GM21723 (cell line): ENCODE measurements around the gene SCAF4.
A peak's percentile ranks its signal among the peaks of the same experiment; 100 is the strongest.
"Not testable (repeated sequence)": the region's sequence is repeated elsewhere in the genome, so short reads cannot be mapped to it uniquely, and the experiment has no call there.

Source experiments
- ATAC-seq: cut with Tn5 transposase; IDR thresholded peaks from one replicate; pipeline ENCODE4 v1.9.1; 2021; ENCODE audit warnings: mild to moderate bottlenecking, moderate library complexity; ENCODE audit not compliant: unreplicated experiment

Gene SCAF4

DNA sequence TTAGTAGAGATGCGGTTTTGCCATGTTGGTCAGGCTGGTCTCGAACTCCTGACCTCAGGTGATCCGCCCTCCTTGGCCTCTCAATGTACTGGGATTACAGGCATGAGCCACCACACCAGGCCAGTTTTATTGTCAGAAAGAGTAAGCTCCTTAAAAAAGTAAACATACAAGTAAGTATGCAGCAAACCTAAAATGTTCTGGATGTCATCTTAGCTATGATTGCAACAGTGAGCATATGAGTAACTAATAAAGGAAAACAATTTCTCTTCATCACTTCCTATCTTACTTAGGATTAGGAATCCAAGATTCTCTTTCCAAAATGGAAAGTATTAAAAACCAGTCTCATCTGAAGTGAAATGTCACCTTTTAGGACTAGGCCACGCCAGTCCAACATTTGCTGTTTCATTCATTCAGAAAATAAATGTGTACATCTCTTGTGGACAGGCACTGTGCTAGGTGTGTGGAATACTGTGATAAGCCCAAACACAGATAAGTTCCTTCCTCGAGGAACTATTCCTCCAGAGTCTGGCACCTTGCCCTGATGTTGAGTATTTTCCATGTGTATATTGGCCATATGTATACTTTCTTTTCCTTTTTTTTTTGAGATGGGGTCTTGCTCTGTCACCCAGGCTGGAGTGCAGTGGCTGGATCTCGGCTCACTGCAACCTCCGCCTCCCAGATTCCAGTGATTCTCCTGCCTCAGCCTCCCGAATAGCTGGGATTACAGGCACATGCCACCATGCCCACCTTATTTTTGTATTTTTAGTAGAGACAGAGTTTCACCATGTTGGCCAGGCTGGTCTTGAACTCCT is 5.9 kb upstream of the SCAF4 start:
- ATAC-seq = not testable (repeated sequence)

DNA sequence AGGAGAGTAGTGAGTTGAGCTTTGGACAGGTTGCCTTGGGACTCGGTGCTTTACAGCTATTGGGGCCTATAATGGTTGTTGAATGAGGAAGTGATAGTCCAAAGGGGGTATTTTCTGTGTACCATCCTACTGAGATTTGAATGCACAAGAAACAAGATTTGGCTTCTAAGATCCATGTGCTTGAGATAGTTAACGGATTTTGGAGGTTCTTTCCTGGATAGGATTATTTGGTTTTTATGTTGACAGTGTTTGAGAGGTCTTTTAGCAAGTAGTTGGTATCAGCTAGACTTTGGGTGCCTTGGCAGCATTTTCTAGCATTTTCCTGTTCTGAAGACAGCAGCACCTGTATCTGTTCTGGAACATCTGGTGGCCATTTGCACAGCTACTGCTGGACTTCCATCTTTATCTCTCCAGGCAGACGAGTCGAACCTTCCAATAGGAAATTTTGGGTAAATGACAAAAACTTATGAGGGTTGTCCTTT is 3.6 kb upstream of the SCAF4 start:
- no peak for ATAC-seq

DNA sequence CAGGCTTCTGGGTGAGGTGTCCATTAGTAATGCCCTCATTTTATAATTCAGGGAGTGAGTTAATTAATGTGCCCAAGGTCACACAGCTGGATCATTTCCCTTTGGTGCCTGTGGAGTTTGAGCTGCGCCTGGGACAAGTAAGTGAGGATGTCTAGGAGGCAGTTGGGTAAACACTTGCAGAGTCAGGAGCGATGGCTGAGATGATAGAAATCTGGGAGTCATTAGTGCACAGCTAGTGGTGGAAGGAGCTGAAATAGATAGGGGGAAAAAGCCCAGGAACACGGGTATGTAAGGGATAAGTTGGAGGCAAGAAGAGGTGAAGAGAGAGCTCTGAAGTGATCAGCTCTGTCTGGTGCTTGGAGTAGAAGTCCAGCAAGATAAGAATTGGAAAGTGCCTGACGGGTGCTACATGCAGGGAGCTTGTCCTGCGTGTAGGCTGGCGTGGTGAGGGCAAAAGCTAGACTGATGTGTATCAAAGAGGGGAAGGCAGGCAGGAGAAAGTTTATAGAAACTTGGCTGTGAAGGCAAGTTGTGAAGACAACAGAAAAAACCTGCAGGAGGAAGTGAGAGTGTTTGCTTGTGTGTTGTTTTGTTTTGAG is 1.7 kb upstream of the SCAF4 start:
- no peak for ATAC-seq

DNA sequence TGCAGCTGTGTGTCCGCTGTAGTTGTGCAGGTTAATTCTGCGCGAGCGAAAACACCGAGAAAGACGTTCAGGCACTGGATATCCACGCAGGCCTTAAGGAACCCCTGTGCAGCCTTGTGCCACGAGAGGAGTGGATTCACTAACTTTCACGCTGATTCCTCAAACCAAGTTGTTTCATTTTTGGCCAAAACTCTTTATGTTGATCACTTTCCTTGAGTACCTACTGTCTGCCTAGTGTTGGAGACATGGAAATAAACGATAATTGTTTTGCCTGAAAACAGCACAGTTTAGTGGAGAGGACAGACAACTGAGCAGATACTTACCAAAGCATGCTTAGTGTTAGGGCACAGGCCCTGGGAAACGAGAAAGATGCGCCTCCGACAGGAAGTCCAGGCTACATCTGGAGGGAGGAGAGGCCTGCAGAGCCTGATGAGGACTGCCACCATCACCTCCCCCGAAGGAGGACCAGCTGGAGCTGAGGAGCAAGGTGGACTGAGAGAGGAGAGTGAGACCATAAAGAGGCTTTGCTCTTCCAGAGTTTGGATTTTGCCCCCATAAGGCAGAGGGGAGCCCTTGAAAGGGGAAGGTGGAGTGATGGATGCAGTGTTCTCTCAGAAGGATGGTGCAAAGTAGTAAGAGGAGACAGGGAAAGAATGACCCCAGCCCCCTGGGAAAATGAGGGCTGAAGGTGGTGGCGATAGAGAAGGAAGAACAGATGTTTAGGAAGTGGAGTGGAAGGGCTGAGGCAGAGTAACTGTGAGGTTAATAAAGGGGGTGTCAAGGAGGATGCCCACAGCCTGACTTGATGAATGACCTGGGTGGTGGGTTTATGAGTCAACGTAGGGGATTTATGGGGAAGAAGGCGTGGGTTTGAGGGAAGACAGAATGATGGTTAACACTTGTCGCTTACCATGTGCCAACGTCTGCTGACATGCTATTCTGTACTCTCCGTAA is 956 bp upstream of the SCAF4 start:
- ATAC-seq = peak; percentile 0

DNA sequence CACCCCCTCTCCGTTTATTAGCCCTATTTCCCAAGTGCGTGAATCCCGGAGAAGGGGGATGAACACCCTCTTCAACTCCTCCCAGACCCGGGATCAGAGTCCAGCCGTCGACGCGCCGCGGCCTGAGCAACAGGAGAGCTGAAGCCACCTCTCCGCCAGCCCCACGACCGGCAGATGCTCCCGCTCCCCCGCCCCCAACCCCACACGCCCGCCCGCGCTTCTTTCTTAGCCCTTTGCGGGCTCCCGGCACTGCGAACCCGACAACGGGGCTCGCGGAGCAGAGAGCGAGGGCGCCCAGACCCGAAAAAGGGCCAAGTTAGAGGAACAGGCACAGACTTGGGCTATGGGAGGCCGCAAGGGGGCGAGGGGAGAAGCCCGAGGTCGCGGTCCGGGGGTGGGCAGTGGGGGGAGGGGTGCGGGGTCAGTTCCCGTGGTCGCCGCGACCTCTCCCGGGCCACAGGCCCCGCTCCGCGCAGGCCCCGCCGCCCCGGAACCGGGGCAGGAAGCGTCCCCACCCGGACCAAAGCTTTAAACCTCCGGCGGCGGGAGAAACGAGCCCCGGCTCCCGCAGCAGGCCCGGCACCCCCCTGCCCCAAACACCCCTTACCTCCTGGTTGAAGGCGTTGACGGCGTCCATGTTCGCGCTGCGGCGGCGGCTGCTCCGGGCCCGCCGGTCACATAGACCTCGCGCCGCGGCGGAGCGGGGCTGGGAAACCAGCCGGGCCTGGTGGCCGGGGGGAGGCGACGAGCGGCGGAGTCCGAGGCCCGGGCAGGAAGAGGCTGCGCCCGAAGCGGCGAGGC is 662 bp downstream of the SCAF4 start:
- peak; percentile 22 for ATAC-seq

DNA sequence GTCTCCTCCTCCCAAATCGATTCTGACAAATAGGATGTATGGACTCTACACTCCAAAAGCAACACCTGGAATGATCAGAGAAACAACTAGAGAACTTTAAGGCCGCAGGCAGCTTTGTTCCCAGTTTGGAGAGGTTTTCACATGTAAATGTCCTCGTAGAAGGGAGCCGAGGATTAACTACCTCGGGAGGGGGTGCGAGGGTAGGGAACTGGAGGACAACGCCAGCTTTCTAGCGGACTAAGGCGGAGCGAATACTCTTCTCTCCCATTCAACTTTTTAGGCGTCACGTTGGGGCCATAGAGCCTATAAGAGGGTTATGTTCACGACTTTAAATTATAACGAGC is 1.2 kb downstream of the SCAF4 start:
- ATAC-seq = peak; percentile 0

DNA sequence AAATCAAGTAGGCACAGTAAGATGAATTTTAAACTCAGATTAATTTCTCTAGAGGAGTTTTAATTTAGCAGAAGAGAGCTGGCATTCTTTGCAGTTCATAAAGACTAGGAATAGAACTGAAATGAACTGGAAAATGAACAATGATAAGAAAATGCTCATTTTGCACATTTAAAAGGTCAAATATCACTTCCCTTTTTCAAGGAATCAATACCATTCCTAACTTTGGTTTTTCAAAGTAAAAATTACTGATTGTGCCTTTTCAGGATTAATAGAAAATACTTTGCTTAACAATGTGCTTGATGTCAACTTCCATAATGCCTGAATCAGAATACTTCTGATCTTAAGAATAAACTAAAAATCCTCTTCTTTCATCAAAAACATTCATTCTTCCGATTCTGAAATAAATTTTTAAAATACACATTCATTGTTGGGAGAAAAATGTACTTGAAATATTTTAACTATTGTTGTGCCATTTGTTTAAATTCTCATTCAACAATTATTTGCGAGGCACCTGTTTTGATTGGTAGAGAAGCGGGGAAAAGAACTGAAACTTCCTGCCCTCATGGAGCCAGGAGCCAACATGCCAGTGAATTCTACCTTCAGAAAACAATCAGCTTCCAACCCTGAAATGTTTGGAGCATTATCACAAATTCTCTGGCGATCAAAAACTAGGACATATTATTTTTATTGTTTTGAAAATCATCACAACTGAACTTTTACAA is 2.1 kb downstream of the SCAF4 start:
- ATAC-seq = no peak

DNA sequence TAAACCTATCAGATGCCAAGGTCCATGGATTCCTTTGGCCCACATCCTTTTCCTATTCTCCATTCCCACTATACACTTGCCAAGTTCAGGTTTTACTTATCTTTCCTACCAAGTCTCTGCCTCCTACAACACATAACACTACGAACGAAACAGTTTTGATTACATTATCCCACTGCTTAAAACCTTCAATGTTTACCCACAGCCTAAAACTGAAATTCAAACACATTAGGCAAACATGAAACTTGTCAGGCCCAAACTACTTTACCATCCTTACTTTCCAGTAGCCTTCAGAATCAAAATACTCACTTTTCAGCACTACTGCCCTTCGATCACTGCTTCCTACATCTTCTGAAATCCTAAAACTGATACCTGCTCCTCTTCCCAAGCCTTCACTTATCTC is 3.0 kb downstream of the SCAF4 start:
- no peak for ATAC-seq

DNA sequence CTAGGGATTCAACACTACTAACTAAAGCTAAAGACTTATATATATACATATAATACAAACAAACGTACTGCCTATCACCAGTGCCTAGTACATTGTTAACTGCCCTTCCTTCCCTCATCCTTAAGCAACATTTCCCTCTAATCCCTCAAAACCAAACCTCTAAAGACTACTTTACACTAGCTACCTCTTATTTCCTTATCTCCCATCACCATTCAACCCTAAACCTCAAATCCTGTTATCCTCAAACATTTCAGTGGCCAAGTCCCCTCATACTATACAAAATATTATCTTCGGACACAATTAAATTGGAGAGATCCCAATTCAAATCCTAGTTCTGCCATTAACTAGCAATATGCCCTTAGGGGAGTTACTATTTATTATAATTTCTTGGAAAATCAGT is 3.7 kb downstream of the SCAF4 start:
- ATAC-seq = no peak

DNA sequence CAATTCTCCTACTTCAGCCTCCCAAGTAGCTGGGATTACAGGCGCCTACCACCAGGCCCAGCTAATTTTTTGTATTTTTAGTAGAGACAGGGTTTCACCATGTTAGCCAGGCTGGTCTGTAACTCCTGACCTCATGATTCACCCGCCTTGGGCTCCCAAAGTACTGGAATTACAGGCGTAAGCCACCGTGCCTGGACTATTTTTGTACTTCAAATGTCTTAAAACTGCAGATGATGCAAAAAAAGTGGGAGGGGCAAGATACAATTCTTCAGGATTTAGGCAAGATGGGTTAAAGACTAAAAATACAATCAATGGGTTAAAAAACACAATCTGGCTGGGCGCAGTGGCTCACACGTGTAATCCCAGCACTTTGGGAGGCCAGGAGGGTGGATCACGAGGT is 4.7 kb downstream of the SCAF4 start:
- no peak for ATAC-seq

DNA sequence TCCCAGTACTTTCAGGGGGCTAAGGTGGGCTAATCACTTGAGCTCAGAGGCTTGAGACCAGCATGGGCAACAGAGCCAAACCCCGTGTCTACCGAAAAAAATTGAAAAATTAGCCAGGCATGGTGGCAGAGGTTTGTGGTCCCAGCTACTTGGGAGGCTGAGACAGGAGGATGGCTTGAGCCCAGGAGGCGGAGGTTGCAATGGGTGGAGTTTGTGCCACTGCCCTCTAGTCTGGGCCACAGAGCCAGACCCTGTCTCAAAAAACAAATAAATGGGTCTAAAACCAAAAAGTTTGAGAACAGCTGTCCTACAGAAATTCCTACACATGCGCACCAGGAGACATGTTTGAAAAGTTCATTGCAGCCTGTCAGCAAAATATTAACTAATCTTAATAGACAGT is 5.5 kb downstream of the SCAF4 start:
- ATAC-seq = no peak

DNA sequence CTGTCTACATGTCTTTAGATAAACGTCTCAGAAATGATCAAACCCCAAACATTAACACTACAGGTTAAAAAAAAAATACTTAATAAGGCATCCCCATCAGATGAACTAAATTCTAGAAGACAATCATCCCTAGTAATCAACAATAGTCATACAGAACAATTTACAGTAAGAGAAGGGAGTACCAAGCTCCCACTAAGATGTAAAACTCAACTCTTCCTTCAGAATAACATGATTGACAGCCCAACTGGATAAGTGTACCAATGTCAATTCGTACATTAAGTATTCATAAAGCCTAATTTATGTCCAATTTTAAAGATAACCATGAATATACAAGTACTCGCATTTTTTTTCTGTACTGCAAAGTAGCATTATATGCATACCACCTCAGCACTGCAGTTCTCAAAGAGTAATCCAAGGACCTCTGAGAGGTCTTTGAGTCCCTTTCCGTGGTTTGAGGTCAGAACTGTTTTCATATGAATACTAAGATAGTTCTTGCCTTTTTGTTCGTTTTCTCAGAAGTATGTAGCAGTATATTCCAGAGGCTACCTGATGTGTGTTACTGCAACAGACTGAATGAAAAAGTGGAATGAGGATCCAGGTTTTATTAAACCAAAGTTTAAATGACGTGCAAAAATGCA is 6.6 kb downstream of the SCAF4 start:
- no peak for ATAC-seq

DNA sequence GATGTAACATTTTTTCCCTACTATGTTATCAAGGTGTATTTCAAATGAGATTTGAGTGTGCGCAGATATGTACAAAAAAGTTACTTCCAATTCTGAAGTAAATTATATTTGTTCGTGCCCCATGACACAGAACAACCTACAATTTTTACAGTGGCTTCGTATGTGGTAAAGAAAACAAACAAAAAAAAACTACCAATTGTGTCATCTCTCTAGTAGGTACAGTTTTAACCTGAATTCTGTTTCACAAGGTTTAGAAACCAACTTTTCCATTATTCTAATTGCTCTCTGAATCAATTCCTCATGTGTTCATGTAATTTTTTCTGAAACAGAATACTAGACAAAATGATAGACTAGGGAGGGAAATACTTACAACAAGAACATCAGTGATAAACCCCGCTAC is 7.4 kb downstream of the SCAF4 start:
- no peak for ATAC-seq

DNA sequence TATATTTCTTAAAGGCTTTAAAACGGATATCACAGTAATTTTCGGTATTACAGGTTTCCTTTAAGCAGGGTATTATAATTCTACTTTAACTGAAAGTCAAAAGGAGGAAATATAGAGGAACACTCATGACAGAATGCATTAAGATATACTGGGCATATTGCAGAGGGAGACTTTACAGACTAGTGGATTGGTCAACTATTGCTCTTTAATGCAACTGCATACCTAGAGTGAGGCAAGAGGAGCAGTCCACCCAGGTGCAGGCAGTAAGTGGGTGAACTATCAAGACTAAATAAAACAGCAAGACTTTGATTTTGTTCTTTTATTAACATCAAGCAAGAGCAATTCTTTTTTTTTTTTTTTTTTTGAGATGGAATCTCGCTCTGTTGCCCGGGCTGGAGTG is 10.5 kb downstream of the SCAF4 start:
- ATAC-seq = no peak

DNA sequence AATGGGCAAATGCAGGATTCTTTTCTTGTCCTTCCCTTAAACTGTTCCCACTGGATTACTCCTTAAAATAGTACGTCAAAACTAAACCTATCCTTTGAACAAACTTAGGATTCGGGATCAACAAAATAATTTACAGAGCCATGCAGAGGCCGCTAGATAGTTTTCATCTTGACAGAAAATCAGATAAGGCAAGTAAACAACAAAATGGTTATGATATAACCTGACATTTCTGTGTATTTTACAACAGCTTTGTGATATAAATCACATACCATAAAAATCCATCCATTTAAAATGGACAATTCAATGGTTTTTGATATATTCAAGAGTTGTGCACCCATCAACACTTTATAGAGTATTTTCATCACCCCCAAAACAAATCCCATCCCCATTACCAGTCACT is 11.2 kb downstream of the SCAF4 start:
- ATAC-seq = no peak

DNA sequence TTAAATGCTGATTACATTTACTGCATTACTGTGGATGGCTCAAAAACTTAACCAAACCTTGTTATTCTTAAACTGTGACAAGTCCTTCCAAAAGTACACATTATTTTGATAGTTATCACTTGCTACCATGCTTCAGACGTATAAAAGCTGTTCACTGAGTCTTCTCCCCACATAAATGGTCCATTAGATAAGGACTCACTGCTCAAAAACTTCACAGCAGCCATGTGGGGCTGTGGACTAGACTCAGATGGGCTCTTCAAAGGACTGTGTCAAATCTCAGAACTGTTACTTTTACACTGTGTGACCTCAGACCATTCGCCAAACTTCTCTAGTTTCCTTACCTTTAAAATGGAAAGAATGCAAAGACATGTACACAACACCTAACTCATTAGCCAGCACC is 11.6 kb downstream of the SCAF4 start:
- no peak for ATAC-seq

DNA sequence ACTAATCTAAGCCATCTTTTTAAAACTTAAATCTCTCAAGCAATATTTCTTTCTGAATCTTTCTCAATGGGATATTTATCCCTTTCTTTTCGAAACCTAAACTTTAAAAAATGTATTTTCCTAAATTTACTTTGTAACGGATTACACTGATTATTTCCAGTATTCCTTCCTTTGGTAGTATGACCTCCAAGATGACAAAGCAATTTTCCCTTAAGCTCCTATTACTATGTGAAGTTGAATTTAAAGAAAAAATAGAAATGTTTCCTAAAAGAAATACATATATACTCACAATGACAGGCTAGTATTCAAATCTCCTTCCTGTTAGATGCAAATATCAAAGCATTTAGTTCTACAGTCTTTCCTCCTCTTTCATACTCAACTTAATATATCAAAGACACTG is 15.8 kb downstream of the SCAF4 start:
- no peak for ATAC-seq

DNA sequence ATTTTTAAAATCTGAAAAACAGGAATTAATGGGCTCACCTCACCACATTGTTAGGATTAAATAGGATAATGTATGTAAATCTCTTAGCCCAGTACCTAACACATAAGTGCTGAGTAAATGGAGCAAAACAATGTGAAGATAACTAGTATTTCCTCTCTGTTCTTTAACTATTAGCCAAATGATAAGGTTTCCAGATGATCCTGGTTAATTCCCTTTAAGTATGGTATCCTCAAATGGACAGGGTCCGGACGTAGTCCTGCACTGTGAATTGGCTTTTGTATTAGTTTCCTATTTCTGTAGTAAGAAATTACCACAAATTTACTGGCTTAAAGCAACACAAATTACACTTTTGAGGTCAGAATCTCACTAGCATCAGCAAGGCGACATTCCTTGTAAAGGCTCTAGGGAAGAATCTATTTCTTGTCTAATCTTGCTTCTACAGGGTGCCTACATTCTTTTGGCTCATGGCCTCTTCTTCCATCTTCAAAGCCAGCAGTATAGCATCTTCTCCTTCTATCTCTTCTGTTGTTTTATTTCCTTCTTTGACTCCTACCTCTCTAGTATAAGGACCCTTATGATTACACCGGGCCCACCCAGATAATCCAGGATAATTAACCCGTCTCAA is 17.1 kb downstream of the SCAF4 start:
- ATAC-seq = no peak
